HG03469 (cell line): Measurements from ENCODE around the gene NCAPG.
"Not testable (repeated sequence)": the region's sequence is repeated elsewhere in the genome, so short reads cannot be mapped to it uniquely, and the experiment has no call there.

Experiments
- ATAC-seq: cut with Tn5 transposase; IDR thresholded peaks from one replicate; pipeline ENCODE4 v1.9.1; 2021; ENCODE audit warnings: mild to moderate bottlenecking, moderate library complexity, moderate number of reproducible peaks; ENCODE audit not compliant: unreplicated experiment

NCAPG gene

DNA sequence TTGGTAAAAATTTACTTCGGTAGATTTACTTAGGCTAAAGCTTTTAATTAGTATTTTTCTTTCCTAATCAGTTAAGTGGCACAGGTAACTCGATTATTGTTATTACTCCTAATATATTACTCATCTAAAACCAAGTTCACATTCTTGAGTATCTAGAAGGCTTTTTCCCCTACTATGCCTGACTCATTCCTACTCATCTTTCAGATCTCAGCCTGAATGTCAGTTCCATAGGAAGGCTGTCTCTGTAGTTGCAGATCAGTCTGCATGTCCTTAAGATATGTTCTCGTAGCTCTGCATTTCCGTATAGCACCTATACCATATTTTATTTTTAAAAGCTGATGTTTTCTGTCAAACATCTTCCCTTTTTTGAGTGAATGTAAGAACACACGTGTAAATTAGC is 23.5 kb upstream of the NCAPG start:
- no peak for ATAC-seq

DNA sequence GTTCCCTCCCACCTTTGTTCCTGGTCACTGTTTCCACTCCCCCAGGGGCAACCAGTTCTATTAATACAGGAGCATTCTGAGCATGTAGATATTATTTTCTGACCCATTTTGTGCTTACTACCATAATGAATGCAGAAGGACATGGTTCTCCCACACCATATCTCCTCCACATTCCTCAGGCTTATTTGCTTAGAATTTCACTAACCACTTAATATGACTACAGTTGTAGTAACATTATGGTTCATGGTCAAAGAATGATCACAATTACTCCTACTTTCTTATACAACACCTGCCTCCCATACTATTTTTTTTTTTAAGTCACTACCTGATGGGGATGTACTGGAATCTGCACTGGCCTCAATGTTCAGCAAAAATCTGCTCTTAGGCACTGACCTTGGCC is 21.8 kb upstream of the NCAPG start:
- no peak for ATAC-seq

DNA sequence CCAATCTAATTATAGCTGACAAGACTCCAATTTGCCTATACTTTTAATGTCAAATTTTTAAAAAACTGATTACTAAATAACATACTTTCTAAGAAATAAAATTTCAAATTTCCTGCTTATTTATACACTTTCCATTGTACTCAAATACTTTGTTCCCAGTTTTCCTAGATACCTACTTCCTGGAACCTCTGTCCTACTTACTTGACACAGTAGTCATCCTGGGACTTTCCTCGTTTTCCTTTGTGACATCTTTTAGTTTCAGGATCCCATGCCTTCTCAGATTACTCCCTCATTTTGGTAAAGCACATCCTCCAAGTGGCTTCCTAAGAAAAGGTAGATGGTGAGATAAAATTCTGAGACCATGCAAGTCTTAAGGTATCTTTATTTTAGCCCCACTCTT is 16.0 kb upstream of the NCAPG start:
- ATAC-seq = no peak

DNA sequence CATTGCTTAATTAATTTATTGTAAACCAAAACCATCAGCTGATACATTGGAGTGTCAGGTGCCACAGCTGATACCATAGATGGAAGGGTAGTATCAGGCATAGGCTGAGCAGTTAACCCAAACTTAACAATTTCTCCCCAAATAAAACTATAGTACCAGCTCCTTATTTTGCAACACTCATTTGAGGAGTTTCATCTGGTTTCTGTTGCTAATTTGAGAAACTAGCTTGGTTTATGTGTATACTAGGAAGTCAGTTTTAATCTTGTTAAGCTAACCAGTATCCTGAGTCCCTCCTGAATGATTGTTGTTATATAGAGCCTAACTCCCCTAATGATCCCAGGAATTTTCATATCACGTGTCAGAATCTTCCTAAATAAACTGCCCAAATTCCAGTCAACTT is 13.0 kb upstream of the NCAPG start:
- no peak for ATAC-seq

DNA sequence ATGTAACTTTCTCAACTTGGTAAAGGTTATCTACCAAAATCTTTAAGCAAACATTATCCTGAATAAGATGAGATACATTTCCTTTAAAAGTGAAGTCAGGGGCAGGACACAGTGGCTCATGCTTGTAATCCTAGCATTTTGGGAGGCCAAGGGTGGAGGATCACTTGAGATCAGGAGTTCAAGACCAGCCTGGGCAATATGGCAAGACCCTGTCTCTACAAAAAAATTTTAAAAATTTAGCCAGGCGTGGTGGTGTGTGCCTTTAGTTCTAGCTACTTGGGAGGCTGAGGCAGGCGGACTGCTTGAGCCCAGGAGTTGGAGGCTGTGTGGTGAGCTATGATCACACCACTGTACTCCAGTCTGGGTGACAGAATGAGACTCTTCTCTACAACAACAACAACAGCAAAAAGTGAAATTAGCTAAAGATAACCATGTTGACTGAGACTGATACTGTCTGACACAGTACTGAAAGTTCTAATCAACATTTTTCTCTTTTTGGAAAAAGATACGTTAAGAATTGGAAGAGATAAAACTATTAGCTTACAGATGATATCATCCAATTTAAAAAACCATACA is 5.1 kb upstream of the NCAPG start:
- no peak for ATAC-seq

DNA sequence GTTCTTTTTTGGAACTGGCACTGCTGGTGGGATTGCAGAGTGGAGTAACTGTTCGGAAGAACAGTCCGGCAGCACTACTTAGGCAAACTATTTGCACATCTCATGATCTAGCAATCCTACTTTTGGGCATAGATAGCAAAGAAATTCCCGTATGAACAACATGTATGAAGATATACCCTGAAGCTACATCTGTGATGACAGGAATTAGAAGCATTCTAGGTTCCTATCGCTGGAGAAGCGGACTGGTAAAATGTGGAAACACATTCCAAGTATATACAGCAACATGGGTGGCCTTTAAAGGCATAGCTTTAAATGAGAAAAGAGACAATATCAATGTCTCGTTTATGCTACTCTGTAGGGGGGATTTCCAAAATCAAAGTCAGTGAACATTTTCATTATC is 3.3 kb upstream of the NCAPG start:
- ATAC-seq = no peak

DNA sequence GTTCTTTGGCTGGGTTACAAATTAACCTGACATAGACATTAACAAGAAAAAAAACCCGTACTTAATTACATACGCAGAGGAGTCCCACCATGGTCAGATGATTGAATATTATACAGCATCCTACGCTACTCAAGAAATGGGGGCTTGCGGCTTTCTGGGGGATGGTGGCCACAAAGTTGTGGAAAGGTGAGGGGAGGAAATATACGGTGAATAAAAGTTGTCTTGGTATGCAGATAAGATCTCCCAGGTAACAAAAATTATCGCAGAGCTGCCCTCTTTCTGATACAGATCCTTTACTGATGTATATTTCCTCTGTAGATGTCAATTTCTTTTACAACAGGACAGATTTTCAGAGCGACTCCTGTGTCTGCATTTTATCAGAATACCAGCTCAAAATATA is 1.1 kb upstream of the NCAPG start:
- ATAC-seq = no peak

DNA sequence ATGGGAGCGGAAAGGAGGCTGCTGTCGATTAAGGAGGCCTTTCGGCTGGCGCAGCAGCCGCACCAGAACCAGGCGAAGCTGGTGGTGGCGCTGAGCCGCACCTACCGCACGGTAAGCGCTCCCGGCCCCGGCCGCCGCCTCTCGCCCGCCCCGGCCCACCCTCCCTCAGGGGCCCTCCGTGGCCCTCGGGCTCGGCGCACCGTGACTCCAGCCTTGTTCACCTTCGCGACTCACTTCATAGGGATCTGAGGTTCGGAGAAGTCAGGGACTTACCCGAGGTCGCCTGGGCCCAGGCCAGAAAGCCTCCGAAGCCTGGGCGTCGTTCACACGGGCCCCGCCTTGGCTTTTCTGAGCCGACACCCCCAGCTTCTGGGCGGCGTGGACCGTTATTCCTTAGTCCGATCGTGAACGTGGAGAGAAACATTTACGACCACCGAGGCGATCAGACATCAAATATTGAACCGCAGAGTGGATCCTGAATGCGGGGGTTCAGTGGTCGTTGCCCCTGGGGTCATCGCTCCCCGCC is 362 bp downstream of the NCAPG start:
- ATAC-seq = peak; percentile 7

DNA sequence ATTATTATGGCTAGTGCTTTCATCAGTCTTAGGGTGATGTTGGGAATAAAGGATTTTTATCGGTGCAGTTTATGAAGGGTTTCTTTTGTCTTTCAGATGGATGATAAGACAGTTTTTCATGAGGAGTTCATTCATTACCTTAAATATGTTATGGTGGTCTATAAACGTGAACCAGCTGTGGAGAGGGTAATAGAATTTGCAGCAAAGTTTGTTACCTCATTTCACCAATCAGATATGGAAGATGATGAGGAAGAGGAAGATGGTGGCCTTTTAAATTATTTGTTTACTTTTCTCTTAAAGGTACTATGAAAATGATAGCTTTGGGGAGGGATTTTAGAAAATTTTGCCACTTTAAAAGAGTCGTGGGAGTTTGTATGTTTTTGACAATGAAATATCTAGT is 1.3 kb downstream of the NCAPG start:
- no peak for ATAC-seq

DNA sequence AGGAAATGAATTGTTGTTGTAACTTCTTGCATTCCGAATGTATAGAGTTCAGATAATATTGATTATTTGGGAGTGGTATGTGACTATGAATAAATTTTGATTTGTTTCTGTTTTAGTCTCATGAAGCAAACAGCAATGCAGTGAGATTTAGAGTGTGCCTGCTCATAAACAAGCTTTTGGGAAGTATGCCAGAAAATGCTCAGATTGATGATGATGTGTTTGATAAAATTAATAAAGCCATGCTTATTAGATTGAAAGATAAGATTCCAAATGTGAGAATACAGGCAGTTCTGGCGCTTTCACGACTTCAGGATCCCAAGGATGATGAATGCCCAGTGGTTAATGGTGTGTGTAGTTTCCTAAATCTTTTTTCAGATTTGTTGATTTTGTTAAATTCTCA is 2.0 kb downstream of the NCAPG start:
- ATAC-seq = no peak

DNA sequence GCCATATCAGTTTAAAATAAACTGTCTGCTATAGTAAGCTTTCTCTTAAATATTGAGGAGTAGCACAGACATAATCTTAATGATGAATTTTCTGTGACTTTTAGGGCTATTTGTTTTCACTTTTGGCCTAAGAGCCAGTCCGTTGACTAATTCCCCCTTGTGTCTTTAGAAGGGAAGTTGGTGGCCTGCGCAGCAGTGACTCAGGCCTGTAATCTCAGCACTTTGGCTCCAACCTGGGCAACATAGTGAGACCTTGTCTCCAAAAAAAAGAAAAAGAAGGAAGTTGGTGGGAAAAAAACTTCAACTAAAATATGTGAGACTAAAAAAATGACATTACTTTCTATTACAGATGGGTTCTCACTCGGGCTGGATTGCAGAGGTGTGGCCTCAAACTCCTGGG is 3.4 kb downstream of the NCAPG start:
- no peak for ATAC-seq

DNA sequence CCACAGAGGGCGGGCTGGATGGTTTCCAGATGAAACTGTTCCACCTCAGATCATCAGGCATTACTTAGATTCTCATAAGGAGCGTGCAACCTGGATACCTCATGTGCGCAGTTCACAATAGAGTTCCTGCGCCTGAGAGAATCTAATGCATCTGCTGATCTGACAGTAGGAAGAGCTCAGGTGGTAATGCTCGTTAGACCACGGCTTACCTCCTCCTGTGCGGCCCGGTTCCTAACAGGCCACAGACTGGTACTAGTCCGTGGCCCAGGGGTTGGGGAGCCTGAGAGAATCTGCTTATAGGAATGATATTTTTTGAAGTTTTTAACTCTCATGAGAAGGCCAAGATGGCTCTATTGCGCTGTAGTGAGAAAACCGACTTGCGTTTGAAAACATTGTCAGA is 5.4 kb downstream of the NCAPG start:
- no peak for ATAC-seq

DNA sequence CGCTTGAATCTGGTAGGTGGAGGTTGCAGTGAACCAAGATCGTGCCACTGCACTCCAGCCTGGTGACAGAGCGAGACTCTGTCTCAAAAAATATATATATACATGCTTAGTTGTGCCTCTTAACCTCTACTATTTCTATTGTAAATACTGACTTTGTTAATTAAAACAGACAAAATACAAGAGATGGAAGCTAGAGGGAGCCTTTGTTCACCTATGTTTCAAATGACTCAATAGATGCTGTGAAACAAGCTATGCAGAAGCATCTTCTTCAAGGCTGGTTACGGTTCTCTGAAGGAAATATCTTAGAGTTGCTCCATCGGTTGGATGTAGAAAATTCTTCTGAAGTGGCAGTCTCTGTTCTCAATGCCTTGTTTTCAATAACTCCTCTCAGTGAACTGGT is 6.2 kb downstream of the NCAPG start:
- ATAC-seq = peak; percentile 80

DNA sequence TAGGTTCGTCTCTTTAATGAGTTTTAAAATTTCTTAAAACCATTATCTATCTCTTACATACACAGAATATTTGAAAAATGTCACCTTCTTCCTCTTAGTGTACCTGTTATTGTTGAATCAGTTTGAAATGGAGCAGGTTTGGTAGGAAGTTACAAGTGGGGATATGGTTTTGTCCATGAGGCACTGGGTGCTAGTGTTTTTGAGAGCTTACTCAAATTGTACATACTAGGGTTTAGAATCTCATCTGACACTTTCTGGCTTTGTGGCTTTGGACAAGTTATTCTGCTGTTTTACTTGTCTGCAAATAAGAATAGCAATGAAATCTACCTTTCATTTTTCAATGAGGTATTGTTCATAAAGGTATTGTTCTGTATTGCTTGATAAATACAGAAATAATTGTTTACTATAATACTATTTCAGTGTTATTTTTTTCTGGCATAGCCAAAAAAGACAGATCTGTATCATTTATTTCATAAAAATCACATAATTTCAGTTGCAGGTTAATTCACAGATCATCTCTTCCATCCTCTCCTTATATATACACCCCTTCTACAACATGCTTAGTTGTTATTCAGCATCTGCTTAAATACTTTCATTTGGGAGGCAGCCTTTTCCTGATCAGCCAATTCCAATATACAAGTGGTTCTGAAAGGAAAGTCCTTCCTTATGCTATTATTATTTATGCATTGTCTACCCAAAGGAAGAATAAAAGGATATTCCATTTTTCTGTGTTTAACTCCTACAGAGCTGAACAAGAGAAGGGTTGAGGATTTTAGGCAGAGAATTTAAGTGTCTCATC is 13.3 kb downstream of the NCAPG start:
- ATAC-seq = no peak

DNA sequence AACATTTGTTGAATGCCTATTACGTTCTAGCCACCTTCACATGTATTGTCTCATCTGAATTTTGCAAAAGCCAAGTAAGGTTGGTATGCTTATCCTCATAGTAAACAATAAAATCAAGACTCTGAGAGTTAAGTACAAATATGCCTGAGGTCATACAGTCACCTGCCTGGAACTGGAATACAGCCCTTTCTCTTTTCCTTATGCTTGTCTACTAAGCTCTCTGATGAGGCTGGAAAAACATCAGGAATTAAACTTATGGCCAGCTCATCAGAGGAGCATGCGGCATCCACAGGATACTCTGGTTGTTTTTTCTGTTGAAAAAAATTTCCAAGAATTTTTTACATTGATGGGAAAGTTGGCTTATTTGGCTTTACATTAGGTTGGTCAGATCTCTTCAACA is 35.5 kb downstream of the NCAPG start:
- ATAC-seq = no peak

DNA sequence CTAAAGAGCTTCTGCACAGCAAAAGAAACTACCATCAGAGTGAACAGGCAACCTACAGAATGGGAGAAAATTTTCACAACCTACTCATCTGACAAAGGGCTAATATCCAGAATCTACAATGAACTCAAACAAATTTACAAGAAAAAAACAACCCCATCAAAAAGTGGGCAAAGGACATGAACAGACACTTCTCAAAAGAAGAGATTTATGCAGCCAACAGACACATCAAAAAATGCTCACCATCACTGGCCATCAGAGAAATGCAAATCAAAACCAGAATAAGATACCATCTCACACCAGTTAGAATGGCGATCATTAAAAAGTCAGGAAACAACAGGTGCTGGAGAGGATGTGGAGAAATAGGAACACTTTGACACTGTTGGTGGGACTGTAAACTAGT is 39.5 kb downstream of the NCAPG start:
- ATAC-seq = not testable (repeated sequence)

DNA sequence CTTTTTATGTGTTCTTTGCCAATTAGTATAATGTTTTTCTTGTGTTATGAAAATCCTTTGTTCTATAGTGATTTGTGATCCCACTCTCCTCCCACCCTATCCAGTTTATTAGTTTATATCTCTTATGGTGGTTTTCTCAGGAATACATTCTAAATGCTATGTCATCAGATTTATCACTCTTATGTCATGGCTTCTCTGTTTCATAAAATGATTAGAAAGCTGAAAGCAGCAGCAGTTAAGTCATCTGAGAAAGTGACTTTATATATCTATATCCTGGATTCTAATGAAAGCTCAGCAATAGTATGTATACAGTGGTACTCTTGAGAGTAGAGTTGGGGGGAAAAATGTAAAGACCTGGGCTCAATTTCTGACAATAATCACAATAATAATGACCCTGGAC is 41.2 kb downstream of the NCAPG start:
- no peak for ATAC-seq

DNA sequence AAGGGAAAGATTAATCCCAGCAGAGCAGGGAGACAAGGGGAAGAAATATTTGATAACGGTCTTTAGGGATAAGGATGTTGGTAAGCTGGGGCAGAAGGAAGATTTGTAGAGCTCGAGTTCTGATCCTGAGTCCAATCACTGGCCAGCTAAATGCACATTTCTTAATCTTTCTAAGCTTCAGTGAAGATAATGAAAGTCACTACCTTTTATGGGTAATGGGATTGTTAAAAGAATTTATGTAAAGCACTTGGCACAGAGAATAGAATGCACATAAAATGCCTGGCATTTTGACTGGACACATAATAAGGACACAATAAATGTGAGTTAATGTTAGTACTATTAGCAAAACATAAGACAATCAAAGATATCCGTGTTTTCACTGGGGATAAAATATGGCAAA is 43.3 kb downstream of the NCAPG start:
- ATAC-seq = no peak

DNA sequence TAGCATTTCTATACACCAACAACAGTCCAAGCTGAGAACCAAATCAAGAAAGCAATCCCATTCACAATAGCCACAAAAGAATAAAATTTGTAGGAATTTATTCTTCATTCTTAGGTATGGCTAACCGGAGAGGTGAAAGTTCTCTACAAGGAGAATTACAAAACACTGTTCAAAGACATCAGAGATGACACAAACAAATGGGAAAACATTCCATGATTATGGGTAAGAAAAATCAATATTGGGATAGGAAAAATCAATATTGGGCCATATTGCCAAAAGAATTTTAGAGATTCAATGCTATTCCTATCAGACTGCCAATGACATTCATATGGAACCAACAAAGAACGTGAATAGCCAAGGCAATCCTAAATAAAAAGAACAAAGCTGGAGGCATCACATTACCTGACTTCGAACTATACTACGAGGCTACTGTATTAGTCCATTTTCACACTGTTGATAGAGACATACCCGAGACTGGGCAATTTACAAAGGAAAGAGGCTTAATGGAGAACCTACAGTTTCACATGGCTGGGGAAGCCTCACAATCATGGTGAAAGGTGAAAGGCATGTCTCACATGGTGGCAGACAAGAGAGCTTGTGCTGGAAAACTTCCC is 49.1 kb downstream of the NCAPG start:
- no peak for ATAC-seq

DNA sequence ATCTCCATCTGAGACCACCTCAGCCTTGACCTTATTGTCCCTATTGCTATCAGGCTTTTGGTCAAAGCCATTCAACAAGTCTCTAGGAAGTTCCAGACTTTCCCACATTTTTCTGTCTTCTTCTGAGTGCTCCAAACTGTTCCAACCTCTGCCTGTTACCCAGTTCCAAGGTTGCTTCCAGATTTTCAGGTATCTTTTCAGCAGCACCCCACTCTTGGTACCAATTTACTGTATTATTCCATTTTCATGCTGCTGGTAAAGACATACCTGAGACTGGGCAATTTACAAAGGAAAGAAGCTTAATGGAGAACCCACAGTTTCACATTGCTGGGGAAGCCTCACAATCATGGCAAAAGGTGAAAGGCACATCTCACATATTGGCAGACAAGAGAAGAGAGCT is 51.1 kb downstream of the NCAPG start:
- not testable (repeated sequence) for ATAC-seq

DNA sequence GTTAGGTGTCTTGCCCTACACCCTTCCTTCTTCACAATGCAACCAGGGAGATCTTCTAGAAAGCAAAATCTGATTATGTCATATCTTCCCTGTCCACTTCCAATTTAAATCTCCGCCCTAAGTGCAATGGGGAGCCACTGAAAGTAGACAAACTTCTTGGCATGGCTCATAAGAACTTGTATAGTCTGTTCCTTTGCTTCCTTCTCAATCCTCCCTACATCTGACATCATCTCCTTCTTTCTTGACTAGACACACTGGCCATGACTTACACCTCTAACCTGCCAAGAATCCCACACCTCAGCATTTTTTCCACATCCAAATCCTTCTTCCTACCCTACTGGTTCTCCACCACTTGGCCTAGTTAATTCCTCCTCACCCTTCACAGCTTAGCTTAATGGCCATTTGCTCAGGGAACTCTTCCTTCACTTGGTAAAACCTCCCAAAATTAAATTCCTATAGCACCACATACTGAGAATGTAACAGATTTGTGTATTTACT is 55.1 kb downstream of the NCAPG start:
- ATAC-seq = no peak

DNA sequence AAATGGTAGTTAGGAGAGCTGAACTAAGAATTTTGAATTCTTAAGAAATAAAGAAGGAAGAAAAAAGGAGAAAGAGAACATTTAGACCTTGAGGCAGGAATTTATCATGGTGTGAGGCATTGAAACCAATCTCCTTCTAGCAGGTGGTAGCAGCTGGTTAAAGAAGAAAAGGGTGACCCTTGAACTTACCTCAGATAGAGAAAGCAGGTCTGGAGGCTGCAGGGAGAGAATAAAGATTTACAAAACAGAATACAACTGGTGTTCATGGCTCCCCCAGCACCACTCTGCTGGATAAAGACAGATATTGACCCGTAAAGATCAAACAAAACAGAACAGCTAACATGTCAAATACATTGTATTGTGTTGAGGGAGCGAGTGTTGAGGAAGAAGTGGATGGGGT is 56.0 kb downstream of the NCAPG start:
- ATAC-seq = no peak
